HEK293 (cell line): ENCODE data around the gene KRT38.

Experiments
- CTCF ChIA-PET: fragments of 350-600 bp; formaldehyde crosslinking; extraction: SDS; loops from one replicate; lab custom pipeline; 2021; ENCODE audit warnings: antibody characterized with exemption; lab: Yijun Ruan, JAX
- POLR2A ChIA-PET: fragments of 300-600 bp; formaldehyde crosslinking; extraction: SDS; loops from one replicate; lab custom pipeline; 2020; ENCODE audit warnings: antibody characterized with exemption, inconsistent platforms; lab: Yijun Ruan, JAX
- H3K27ac ChIP-seq: fragments of 200-500 bp; sonication (Bioruptor generic); 2 replicates; pipeline ENCODE4 v1.5.1; 2014; ENCODE audit warnings: low read depth, low read length, control low read depth, inconsistent platforms; ENCODE audit errors: extremely low read depth
- H3K36me3 ChIP-seq, 2 experiments: fragments of 200-500 bp in 1 of 2; sonication (Bioruptor generic) in 1 of 2; 1 replicate in 1 of 2; 2 replicates in 1 of 2; pipeline ENCODE4 v1.5.1; 2014 to 2017; ENCODE audit warnings: inconsistent platforms in 2 of 2, low read length in 2 of 2; ENCODE audit not compliant: control insufficient read depth in 2 of 2, insufficient read depth in 1 of 2
- H3K4me1 ChIP-seq: fragments of 200-500 bp; sonication (Bioruptor generic); 2 replicates; pipeline ENCODE4 v1.5.1; 2014; ENCODE audit warnings: mild to moderate bottlenecking, low read length, inconsistent platforms; ENCODE audit not compliant: control insufficient read depth, insufficient read depth
- H3K4me3 ChIP-seq: 2 replicates; pipeline ENCODE4 v1.5.1; 2011; ENCODE audit warnings: low read depth, mild to moderate bottlenecking, control low read depth, low read length, moderate library complexity
- H3K9me3 ChIP-seq: fragments of 200-500 bp; sonication (Bioruptor generic); 2 replicates; pipeline ENCODE4 v1.5.1; 2014; ENCODE audit warnings: low read depth, low read length, inconsistent platforms; ENCODE audit not compliant: control insufficient read depth, insufficient read depth
- CTCF ChIP-seq: fragments of 450-650 bp; formaldehyde crosslinking; IDR thresholded peaks from 2 replicates; pipeline ENCODE4 v1.5.1; 2016; ENCODE audit warnings: missing biosample characterization, missing genetic modification characterization
- GFI1B ChIP-seq: fragments of 450-650 bp; formaldehyde crosslinking; IDR thresholded peaks from 2 replicates; pipeline ENCODE4 v1.5.1; 2016; ENCODE audit warnings: missing biosample characterization, missing genetic modification characterization
- GLI2 ChIP-seq: fragments of 450-650 bp; formaldehyde crosslinking; IDR thresholded peaks from 2 replicates; pipeline ENCODE4; 2017; ENCODE audit warnings: missing biosample characterization, missing genetic modification characterization, low read depth, borderline replicate concordance
- GLIS2 ChIP-seq: fragments of 450-650 bp; formaldehyde crosslinking; IDR thresholded peaks from 2 replicates; pipeline ENCODE4 v1.5.1; 2016; ENCODE audit warnings: missing biosample characterization, missing genetic modification characterization
- MEIS1 ChIP-seq: sonication (generic); formaldehyde crosslinking; IDR thresholded peaks from 2 replicates; pipeline ENCODE4 v1.8.1; 2022; ENCODE audit warnings: missing genetic modification reagents, mild to moderate bottlenecking, borderline replicate concordance
- OVOL3 ChIP-seq: fragments of 450-650 bp; formaldehyde crosslinking; IDR thresholded peaks from 2 replicates; pipeline ENCODE4 v1.5.1; 2016; ENCODE audit warnings: missing biosample characterization, missing genetic modification characterization
- PRDM1 ChIP-seq: fragments of 450-650 bp; formaldehyde crosslinking; IDR thresholded peaks from 2 replicates; pipeline ENCODE4; 2016; ENCODE audit warnings: missing biosample characterization, missing genetic modification characterization
- PRDM10 ChIP-seq: fragments of 450-650 bp; formaldehyde crosslinking; IDR thresholded peaks from 2 replicates; pipeline ENCODE4 v1.5.1; 2016; ENCODE audit warnings: missing biosample characterization, missing genetic modification characterization
- ZBTB17 ChIP-seq: fragments of 450-650 bp; formaldehyde crosslinking; IDR thresholded peaks from 2 replicates; pipeline ENCODE4 v1.5.1; 2016; ENCODE audit warnings: missing biosample characterization, missing genetic modification characterization
- ZFP3 ChIP-seq: fragments of 450-650 bp; formaldehyde crosslinking; IDR thresholded peaks from 2 replicates; pipeline ENCODE4 v1.5.1; 2016; ENCODE audit warnings: low read depth, missing biosample characterization, missing genetic modification characterization
- ZNF146 ChIP-seq: fragments of 450-650 bp; formaldehyde crosslinking; IDR thresholded peaks from 2 replicates; pipeline ENCODE4 v1.5.1; 2016; ENCODE audit warnings: missing biosample characterization, missing genetic modification characterization
- ZNF274 ChIP-seq, 2 experiments: fragments of 200-500 bp in 1 of 2; fragments of 450-650 bp in 1 of 2; sonication (Bioruptor generic) in 1 of 2; formaldehyde crosslinking in 1 of 2; IDR thresholded peaks; 2 replicates each; pipeline versions ENCODE4 v1.5.1 to v1.6.1; 2014 to 2016; ENCODE audit warnings: borderline replicate concordance in 1 of 2, inconsistent platforms in 1 of 2, low read length in 1 of 2, missing biosample characterization in 1 of 2, missing genetic modification characterization in 1 of 2
- ZNF473 ChIP-seq: fragments of 450-650 bp; formaldehyde crosslinking; IDR thresholded peaks from 2 replicates; pipeline ENCODE4 v1.5.1; 2017; ENCODE audit warnings: missing biosample characterization, missing genetic modification characterization
- ZNF548 ChIP-seq: fragments of 450-650 bp; formaldehyde crosslinking; IDR thresholded peaks from 2 replicates; pipeline ENCODE4 v1.5.1; 2016; ENCODE audit warnings: missing biosample characterization, missing genetic modification characterization
- ZNF600 ChIP-seq: fragments of 450-650 bp; formaldehyde crosslinking; IDR thresholded peaks from 2 replicates; pipeline ENCODE4 v1.5.1; 2016; ENCODE audit warnings: missing biosample characterization, missing genetic modification characterization
- ZNF639 ChIP-seq: fragments of 450-650 bp; formaldehyde crosslinking; IDR thresholded peaks from 2 replicates; pipeline ENCODE4 v1.5.1; 2016; ENCODE audit warnings: missing biosample characterization, missing genetic modification characterization
- ZNF658 ChIP-seq: fragments of 450-650 bp; formaldehyde crosslinking; IDR thresholded peaks from 2 replicates; pipeline ENCODE4; 2016; ENCODE audit warnings: missing biosample characterization, missing genetic modification characterization
- ZNF660 ChIP-seq: fragments of 450-650 bp; IDR thresholded peaks from 2 replicates; pipeline ENCODE4 v1.5.1; 2018; ENCODE audit warnings: missing biosample characterization, mild to moderate bottlenecking, missing genetic modification characterization
- ZNF664 ChIP-seq: fragments of 450-650 bp; formaldehyde crosslinking; IDR thresholded peaks from 2 replicates; pipeline ENCODE4 v1.5.1; 2016; ENCODE audit warnings: missing biosample characterization, missing genetic modification characterization
- ZNF776 ChIP-seq: fragments of 450-650 bp; formaldehyde crosslinking; IDR thresholded peaks from 2 replicates; pipeline ENCODE4 v1.5.0; 2017; ENCODE audit warnings: missing biosample characterization, missing genetic modification characterization, borderline replicate concordance
- ZNF843 ChIP-seq: fragments of 450-650 bp; formaldehyde crosslinking; IDR thresholded peaks from 2 replicates; pipeline ENCODE4 v1.5.1; 2016; ENCODE audit warnings: missing biosample characterization, missing genetic modification characterization
- ZSCAN4 ChIP-seq: fragments of 450-650 bp; formaldehyde crosslinking; IDR thresholded peaks from 2 replicates; pipeline ENCODE4 v1.5.1; 2017; ENCODE audit warnings: missing biosample characterization, missing genetic modification characterization

Gene KRT38

GRCh38 chr17:41483991-41484826 is 43.4 kb upstream of the KRT38 start:
- Histone ChIP-seq H3K4me1 (no peaks in the 10 kb centered on the region), H3K9me3 (no peaks in the 10 kb centered on the region), H3K27ac (no peak overlapping the region), H3K36me3 (no peaks in the 10 kb centered on the region), H3K4me3 (no peak overlapping the region)
- TF ChIP-seq GLI2 (tag by site-specific recombination) (no peak), ZNF146 (no peak), ZNF658 (tag by site-specific recombination) (no peak), MEIS1 (no peak), ZNF843 (no peak), OVOL3 (tag by site-specific recombination) (no peak), ZNF660 (tag by site-specific recombination) (no peak), ZSCAN4 (tag by site-specific recombination) (no peak), ZNF274 (IDR thresholded peaks at IDR 0.05; ENCODE audit: low read length) (no peak), ZNF274 (tag by site-specific recombination; IDR thresholded peaks at IDR 0.05; ENCODE audit: borderline replicate concordance) (no peak), ZNF548 (tag by site-specific recombination) (no peak), GLIS2 (tag by site-specific recombination) (no peak), ZNF776 (tag by site-specific recombination) (no peak), GFI1B (tag by site-specific recombination) (no peak)
- ChIA-PET CTCF (interaction anchor here (0.5 to 6.1 kb wide), 6 partner anchors 22 to 179 kb away, joined by 3 to 39 read pairs (median 4); no protein-coding TSS in a partner anchor), POLR2A (no interaction called here)

GRCh38 chr17:41483531-41483930 is 42.7 kb upstream of the KRT38 start:
- Histone ChIP-seq H3K27ac (no peak overlapping the region), H3K36me3 (no peaks in the 10 kb centered on the region), H3K4me1 (no peaks in the 10 kb centered on the region), H3K9me3 (no peaks in the 10 kb centered on the region), H3K4me3 (no peak overlapping the region)
- TF ChIP-seq CTCF (tag by site-specific recombination) (no peak), ZNF664 (tag by site-specific recombination) (no peak), ZNF639 (tag by site-specific recombination) (no peak), ZFP3 (tag by site-specific recombination) (no peak), ZNF473 (no peak), ZNF600 (tag by site-specific recombination) (no peak), PRDM1 (tag by site-specific recombination) (no peak), ZBTB17 (tag by site-specific recombination) (no peak), PRDM10 (no peak)
- POLR2A ChIA-PET = no interaction called here
- CTCF ChIA-PET = interaction anchor here (1.0 to 6.1 kb wide), 3 partner anchors 65 to 161 kb away, joined by 3 to 39 read pairs (median 12); no protein-coding TSS in a partner anchor
